Liver (tissue), 3 donors: ENCODE measurements around the gene HOXC11.

Experiments
- CTCF ChIP-seq: fragments of 150-350 bp; IDR thresholded peaks from 2 replicates; pipeline ENCODE4 v1.5.1; 2017; ENCODE audit warnings: improper control_type of control experiment, low read depth, low read length; ENCODE audit not compliant: missing input control
- EGR1 ChIP-seq, 2 donors: IDR thresholded peaks; 2 replicates each; pipeline ENCODE4 v1.6.1; 2016 to 2018; ENCODE audit warnings: antibody characterized with exemption in 2 of 2, low read depth in 2 of 2
- HNF4G ChIP-seq: IDR thresholded peaks from 2 replicates; pipeline ENCODE4 v1.6.1; 2016; ENCODE audit warnings: antibody characterized with exemption
- JUND ChIP-seq, 2 donors: IDR thresholded peaks; 2 replicates each; pipeline ENCODE4 v1.6.1; 2016; ENCODE audit warnings: antibody characterized with exemption in 2 of 2
- MAX ChIP-seq: IDR thresholded peaks from 2 replicates; pipeline ENCODE4 v1.6.1; 2016; ENCODE audit warnings: antibody characterized with exemption
- RAD21 ChIP-seq, 2 donors: IDR thresholded peaks; 2 replicates each; pipeline ENCODE4 v1.6.1; 2016; ENCODE audit warnings: antibody characterized with exemption in 2 of 2, mild to moderate bottlenecking in 2 of 2
- REST ChIP-seq: IDR thresholded peaks from 2 replicates; pipeline ENCODE4 v1.6.1; 2016; ENCODE audit warnings: antibody characterized with exemption, mild to moderate bottlenecking
- SP1 ChIP-seq: IDR thresholded peaks from 2 replicates; pipeline ENCODE4 v1.6.1; 2018; ENCODE audit warnings: antibody characterized with exemption, mild to moderate bottlenecking
- TAF1 ChIP-seq: conservative IDR thresholded peaks from 2 replicates; pipeline ENCODE4 v1.6.1; 2016; ENCODE audit warnings: antibody characterized with exemption, mild to moderate bottlenecking
- donor health status: healthy.
- donor health status: healthy.

- TF ChIP-seq CTCF (no peak), MAX (no peak), TAF1 (no peak), RAD21 (IDR thresholded peaks at IDR 0.05) (no peak), JUND (IDR thresholded peaks at IDR 0.05) (no peak), SP1 (no peak), REST (no peak), EGR1 (IDR thresholded peaks at IDR 0.05; ENCODE audit: low read depth in 2 of 2) (no peak), HNF4G (no peak)
Observed at GRCh38 chr12:53977596-53978445, 4.9 kb downstream of the HOXC11 start.
